ENCODE measurements around the gene BAZ2B. TPM values are rescaled to one million over a fixed set of nuclear protein-coding genes. Genes with fewer than 3 reads are reported as not detected.

BAZ2B gene
- total RNA-seq, 1 experiment from 2014 or later = 54.9 TPM

DNA sequence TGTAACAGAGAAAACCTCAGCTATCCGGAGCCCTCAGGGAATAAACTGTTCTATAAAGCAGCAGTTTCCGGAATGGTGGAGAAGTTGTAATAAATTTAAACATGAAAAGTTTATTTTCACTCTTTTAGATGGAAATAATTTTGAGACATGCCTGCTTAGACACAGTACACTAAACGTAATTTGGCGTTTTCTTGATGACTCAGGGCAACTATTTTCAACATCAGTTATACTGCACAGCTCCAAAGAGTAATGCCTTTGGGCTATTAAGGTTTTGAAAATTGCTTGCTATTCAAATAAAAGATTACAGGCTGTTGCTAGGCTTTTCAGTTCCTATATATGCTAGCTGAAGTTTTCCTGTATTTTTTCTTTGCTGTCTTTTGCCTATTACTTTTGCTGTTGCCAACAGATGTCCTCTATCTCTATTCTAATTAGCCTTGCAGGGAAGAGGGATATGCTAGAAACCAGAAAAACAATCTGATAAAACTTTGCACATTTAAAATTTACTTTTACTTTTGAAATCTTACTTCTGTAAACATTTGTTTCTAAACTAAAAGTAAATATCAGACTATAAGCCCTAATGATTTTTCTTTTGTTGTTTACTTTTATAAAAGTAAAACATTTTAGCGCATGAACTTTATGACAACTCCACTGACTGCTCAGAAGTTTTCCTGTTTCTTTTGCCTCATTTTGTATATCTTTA, 216.5 kb downstream of the BAZ2B start:
- no peaks in the 10 kb centered on the region for H4K20me1 ChIP-seq (ENCODE audit: control insufficient read depth, insufficient read depth, insufficient read length)
- no peaks in the 10 kb centered on the region for H3K27me3 ChIP-seq (ENCODE audit: insufficient read depth, low read length)
- H3K4me1 Mint-ChIP-seq = peaks cover 2 to 11% of the 10 kb centered on the region in 2 experiments; a peak in 3 of 4 replicates
- H2BK12ac ChIP-seq (ENCODE audit: insufficient read length, low read depth, low read length) = no peak overlapping the region
- no peaks in the 10 kb centered on the region for H3K27me3 Mint-ChIP-seq (ENCODE audit: low read depth)
- no peak overlapping the region for H3K27ac Mint-ChIP-seq
- no peaks in the 10 kb centered on the region for H3K4me1 ChIP-seq (ENCODE audit: insufficient read depth, low read length)
- H4K8ac ChIP-seq (replicated peaks; ENCODE audit: insufficient read length, low read depth, low read length) = no peak overlapping the region
- WGBS (ENCODE audit: extremely low coverage, insufficient read length, low lambda C conversion rate) = no CpG with 5 or more reads among the region's 5 CpGs
- H3K23me2 ChIP-seq (ENCODE audit: insufficient read length, low read depth, low read length, poor library complexity, severe bottlenecking) = no peaks in the 10 kb centered on the region
- no peak overlapping the region for H3K56ac ChIP-seq (ENCODE audit: insufficient read length, low read depth, low read length)
- peaks cover 0 to 8% (median 4%) of the 10 kb centered on the region in 3 experiments; a peak in 4 of 7 replicates for H3K36me3 Mint-ChIP-seq (ENCODE audit: insufficient read depth in 1 of 3, low read depth in 3 of 3)
- TF ChIP-seq, protein P1, sequence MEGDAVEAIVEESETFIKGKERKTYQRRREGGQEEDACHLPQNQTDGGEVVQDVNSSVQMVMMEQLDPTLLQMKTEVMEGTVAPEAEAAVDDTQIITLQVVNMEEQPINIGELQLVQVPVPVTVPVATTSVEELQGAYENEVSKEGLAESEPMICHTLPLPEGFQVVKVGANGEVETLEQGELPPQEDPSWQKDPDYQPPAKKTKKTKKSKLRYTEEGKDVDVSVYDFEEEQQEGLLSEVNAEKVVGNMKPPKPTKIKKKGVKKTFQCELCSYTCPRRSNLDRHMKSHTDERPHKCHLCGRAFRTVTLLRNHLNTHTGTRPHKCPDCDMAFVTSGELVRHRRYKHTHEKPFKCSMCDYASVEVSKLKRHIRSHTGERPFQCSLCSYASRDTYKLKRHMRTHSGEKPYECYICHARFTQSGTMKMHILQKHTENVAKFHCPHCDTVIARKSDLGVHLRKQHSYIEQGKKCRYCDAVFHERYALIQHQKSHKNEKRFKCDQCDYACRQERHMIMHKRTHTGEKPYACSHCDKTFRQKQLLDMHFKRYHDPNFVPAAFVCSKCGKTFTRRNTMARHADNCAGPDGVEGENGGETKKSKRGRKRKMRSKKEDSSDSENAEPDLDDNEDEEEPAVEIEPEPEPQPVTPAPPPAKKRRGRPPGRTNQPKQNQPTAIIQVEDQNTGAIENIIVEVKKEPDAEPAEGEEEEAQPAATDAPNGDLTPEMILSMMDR (conservative IDR thresholded peaks at IDR 0.05) = no peak
- no peak overlapping the region for H3K27ac ChIP-seq (ENCODE audit: insufficient read length, low read depth, low read length)
- H3K9me3 Mint-ChIP-seq = no peaks in the 10 kb centered on the region
- H2AFZ ChIP-seq (ENCODE audit: low read length) = no peak overlapping the region
- no peak overlapping the region for H2BK15ac ChIP-seq (ENCODE audit: low read depth, low read length)
- no peaks in the 10 kb centered on the region for H3K9me3 ChIP-seq (ENCODE audit: control insufficient read depth, low read depth, low read length)
- no peak overlapping the region for H2BK120ac ChIP-seq (ENCODE audit: low read depth, low read length, poor library complexity, severe bottlenecking)
- H3K4me3 Mint-ChIP-seq = no peak overlapping the region
- H4K91ac ChIP-seq (ENCODE audit: insufficient read length, low read depth, low read length) = no peak overlapping the region
- peaks cover 2% of the 10 kb centered on the region; the same call in 1 of the 2 replicates for H3K79me2 ChIP-seq (ENCODE audit: insufficient read depth, low read length)
- H3K14ac ChIP-seq (ENCODE audit: insufficient read depth, low read length) = no peak overlapping the region
- H3K9ac ChIP-seq (ENCODE audit: extremely low read depth, insufficient read length, low read length) = no peak overlapping the region
- H3K79me1 ChIP-seq (ENCODE audit: insufficient read depth, low read depth, low read length, poor library complexity, severe bottlenecking) = no peaks in the 10 kb centered on the region
- H3K18ac ChIP-seq (ENCODE audit: insufficient read length, low read depth, low read length) = no peak overlapping the region
- H3K4ac ChIP-seq (ENCODE audit: low read depth, low read length) = no peak overlapping the region
- H2AK5ac ChIP-seq (ENCODE audit: insufficient read length, low read length) = no peak overlapping the region
- no peak overlapping the region for H2BK20ac ChIP-seq (ENCODE audit: low read depth, low read length, poor library complexity, severe bottlenecking)
- no peak overlapping the region for H4K5ac ChIP-seq (ENCODE audit: insufficient read length, low read depth, low read length)
- no peak overlapping the region for H3K4me2 ChIP-seq (ENCODE audit: insufficient read depth, insufficient read length, low read length)
- H2BK5ac ChIP-seq (ENCODE audit: insufficient read length, low read length) = no peak overlapping the region
- DNase-seq = no peak
- H3K23ac ChIP-seq (ENCODE audit: insufficient read length, low read depth, low read length) = no peak overlapping the region
- H3T11ph ChIP-seq (ENCODE audit: low read length) = no peak overlapping the region

All from H9 (cell line).